Neutrophil (primary cell): ENCODE results near the gene SPAG17.

Experiments
- H3K27ac ChIP-seq: fragments of 200-600 bp; sonication (generic); 2 replicates; pipeline ENCODE4 v1.5.1; 2016; ENCODE audit warnings: mild to moderate bottlenecking, moderate library complexity
- H3K27me3 ChIP-seq: fragments of 200-600 bp; sonication (generic); 2 replicates; pipeline ENCODE4 v1.6.0; 2016; ENCODE audit warnings: mild to moderate bottlenecking
- H3K36me3 ChIP-seq: fragments of 200-600 bp; sonication (generic); 2 replicates; pipeline ENCODE4 v1.5.1; 2017
- H3K4me1 ChIP-seq, 2 experiments: fragments of 200-600 bp in 1 of 2; sonication (generic) in 1 of 2; 1 replicate in 1 of 2; 2 replicates in 1 of 2; pipeline versions ENCODE4 v1.5.1 to v1.6.1; 2013 to 2016; ENCODE audit warnings: low read depth in 1 of 2, low read length in 1 of 2, mild to moderate bottlenecking in 1 of 2, moderate library complexity in 1 of 2; ENCODE audit not compliant: control insufficient read depth in 1 of 2, insufficient read depth in 1 of 2
- H3K4me3 ChIP-seq, 2 experiments: fragments of 200-600 bp in 1 of 2; sonication (generic) in 1 of 2; 1 replicate in 1 of 2; 2 replicates in 1 of 2; pipeline ENCODE4 v1.5.1; 2013 to 2016; ENCODE audit warnings: low read depth in 1 of 2, low read length in 1 of 2, mild to moderate bottlenecking in 1 of 2, moderate library complexity in 1 of 2
- H3K9me3 ChIP-seq: fragments of 200-600 bp; sonication (generic); 2 replicates; pipeline ENCODE4 v1.5.1; 2016
- CTCF ChIP-seq: fragments of 200-600 bp; sonication (generic); IDR thresholded peaks from 2 replicates; pipeline ENCODE4 v1.5.1; 2016; ENCODE audit warnings: antibody characterized with exemption

The SPAG17 gene

GRCh38 chr1:118122234-118123004 lies 62.6 kb downstream of the SPAG17 start:
- Histone ChIP-seq H3K27me3 (no peaks in the 10 kb centered on the region), H3K27ac (no peak overlapping the region), H3K36me3 (no peaks in the 10 kb centered on the region), H3K4me1 (no peaks in the 10 kb centered on the region), H3K9me3 (no peaks in the 10 kb centered on the region), H3K4me3 (no peak overlapping the region)
- no peak for TF ChIP-seq CTCF

- H3K9me3 ChIP-seq, result no peaks in the 10 kb centered on the region
- TF ChIP-seq CTCF, result no peak
- H3K4me3 ChIP-seq, result no peak overlapping the region
- no peaks in the 10 kb centered on the region for H3K36me3 ChIP-seq
- no peaks in the 10 kb centered on the region for H3K27me3 ChIP-seq
- no peak overlapping the region for H3K27ac ChIP-seq
- no peaks in the 10 kb centered on the region for H3K4me1 ChIP-seq
These were observed 66.1 kb downstream of the SPAG17 start for GRCh38 chr1:118118873-118119463.

GRCh38 chr1:118118469-118118868 lies 66.6 kb downstream of the SPAG17 start:
- Histone ChIP-seq H3K36me3 (no peaks in the 10 kb centered on the region), H3K9me3 (no peaks in the 10 kb centered on the region), H3K27ac (no peak overlapping the region), H3K27me3 (no peaks in the 10 kb centered on the region), H3K4me1 (no peaks in the 10 kb centered on the region), H3K4me3 (no peak overlapping the region)
- no peak for TF ChIP-seq CTCF

- Histone ChIP-seq H3K36me3 (no peaks in the 10 kb centered on the region), H3K4me1 (no peaks in the 10 kb centered on the region), H3K4me3 (no peak overlapping the region), H3K9me3 (no peaks in the 10 kb centered on the region), H3K27ac (no peak overlapping the region), H3K27me3 (no peaks in the 10 kb centered on the region)
- TF ChIP-seq CTCF, result no peak
These were observed 67.5 kb downstream of the SPAG17 start for GRCh38 chr1:118117521-118117920.

GRCh38 chr1:118116909-118117308 lies 68.1 kb downstream of the SPAG17 start:
- no peak for TF ChIP-seq CTCF
- H3K36me3 ChIP-seq, result no peaks in the 10 kb centered on the region
- H3K27ac ChIP-seq, result no peak overlapping the region
- no peaks in the 10 kb centered on the region for H3K4me1 ChIP-seq
- H3K4me3 ChIP-seq, result no peak overlapping the region
- no peaks in the 10 kb centered on the region for H3K27me3 ChIP-seq
- H3K9me3 ChIP-seq, result no peaks in the 10 kb centered on the region
